ENCODE results near the gene SLC36A2. TPM values are rescaled to one million over a fixed set of nuclear protein-coding genes. Genes with fewer than 3 reads are reported as not detected.
"Not testable (repeated sequence)": the region's sequence is repeated elsewhere in the genome, so short reads cannot be mapped to it uniquely, and the experiment has no call there.

SLC36A2 gene
- total and polyA plus RNA-seq, 12 donors: 0.06 to 0.17 (median 0.07) TPM; not detected in 9

- intact Hi-C loops (cut with DNase I): no loop called here
- Histone ChIP-seq H3K27ac (no peak overlapping the region), H3K4me3 (no peak overlapping the region), H3K9me3 (replicated peaks in 1 of 3) (no peaks in the 10 kb centered on the region), H3K27me3 (no peaks in the 10 kb centered on the region), H3K36me3 (replicated peaks in 1 of 2) (no peaks in the 10 kb centered on the region), H3K4me1 (replicated peaks in 1 of 2) (peaks cover 0 to 4% of the 10 kb centered on the region in 2 donors)
- DNase-seq: no peak
- 88 to 98% (median 91%) methylated on average over 4 to 6 of the region's 6 CpGs for WGBS, 4 donors
- TF ChIP-seq, protein P1, sequence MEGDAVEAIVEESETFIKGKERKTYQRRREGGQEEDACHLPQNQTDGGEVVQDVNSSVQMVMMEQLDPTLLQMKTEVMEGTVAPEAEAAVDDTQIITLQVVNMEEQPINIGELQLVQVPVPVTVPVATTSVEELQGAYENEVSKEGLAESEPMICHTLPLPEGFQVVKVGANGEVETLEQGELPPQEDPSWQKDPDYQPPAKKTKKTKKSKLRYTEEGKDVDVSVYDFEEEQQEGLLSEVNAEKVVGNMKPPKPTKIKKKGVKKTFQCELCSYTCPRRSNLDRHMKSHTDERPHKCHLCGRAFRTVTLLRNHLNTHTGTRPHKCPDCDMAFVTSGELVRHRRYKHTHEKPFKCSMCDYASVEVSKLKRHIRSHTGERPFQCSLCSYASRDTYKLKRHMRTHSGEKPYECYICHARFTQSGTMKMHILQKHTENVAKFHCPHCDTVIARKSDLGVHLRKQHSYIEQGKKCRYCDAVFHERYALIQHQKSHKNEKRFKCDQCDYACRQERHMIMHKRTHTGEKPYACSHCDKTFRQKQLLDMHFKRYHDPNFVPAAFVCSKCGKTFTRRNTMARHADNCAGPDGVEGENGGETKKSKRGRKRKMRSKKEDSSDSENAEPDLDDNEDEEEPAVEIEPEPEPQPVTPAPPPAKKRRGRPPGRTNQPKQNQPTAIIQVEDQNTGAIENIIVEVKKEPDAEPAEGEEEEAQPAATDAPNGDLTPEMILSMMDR (IDR thresholded peaks at IDR 0.05): no peak
- no peak for TF ChIP-seq POLR2A (IDR thresholded peaks at IDR 0.05)
Observed at GRCh38 chr5:151381899-151382298, 34.5 kb upstream of the SLC36A2 start.

DNA sequence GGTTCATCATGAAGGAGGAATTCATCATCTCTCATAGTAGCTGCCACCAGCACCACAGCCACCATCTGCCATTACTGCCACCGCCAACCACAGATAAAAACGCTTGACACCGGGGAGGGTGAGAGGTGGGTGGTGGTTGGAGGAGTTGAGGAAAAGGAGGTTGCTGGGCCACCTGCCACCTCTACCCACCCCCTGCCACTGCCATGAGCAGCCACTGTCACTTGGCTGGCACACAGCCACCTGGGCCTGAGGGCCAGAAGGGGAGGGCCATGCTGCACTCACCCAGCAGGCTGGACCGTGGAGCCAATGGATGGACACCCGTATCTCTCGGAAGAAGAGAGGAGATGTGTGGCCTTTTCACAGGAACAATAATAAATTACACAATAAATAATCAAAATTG, 31.3 kb upstream of the SLC36A2 start:
- no peak for DNase-seq
- TF ChIP-seq POLR2A (IDR thresholded peaks at IDR 0.05): no peak
- TF ChIP-seq, protein P1 (IDR thresholded peaks at IDR 0.05): no peak
- Histone ChIP-seq H3K4me3 (no peak overlapping the region), H3K9me3 (replicated peaks in 1 of 3) (no peaks in the 10 kb centered on the region), H3K36me3 (replicated peaks in 1 of 2) (no peaks in the 10 kb centered on the region), H3K27ac (no peak overlapping the region), H3K4me1 (replicated peaks in 1 of 2) (no peaks in the 10 kb centered on the region), H3K27me3 (no peaks in the 10 kb centered on the region)
- intact Hi-C loops (cut with DNase I): no loop called here
- WGBS, 4 donors: 89 to 96% (median 94%) methylated on average over 6 of the region's 6 CpGs

- Histone ChIP-seq H3K9me3 (replicated peaks in 1 of 3) (no peaks in the 10 kb centered on the region), H3K27me3 (no peaks in the 10 kb centered on the region), H3K36me3 (replicated peaks in 1 of 2) (no peaks in the 10 kb centered on the region), H3K4me3 (no peak overlapping the region), H3K4me1 (replicated peaks in 1 of 2) (no peaks in the 10 kb centered on the region), H3K27ac (no peak overlapping the region)
- no peak for TF ChIP-seq POLR2A (IDR thresholded peaks at IDR 0.05)
- TF ChIP-seq, protein P1 (IDR thresholded peaks at IDR 0.05): no peak
- intact Hi-C loops (cut with DNase I): no loop called here
- WGBS, 4 donors: 40 to 84% (median 62%) methylated on average over 1 of the region's 1 CpG
- no peak for DNase-seq
Observed at GRCh38 chr5:151374539-151374938, 27.2 kb upstream of the SLC36A2 start.

DNA sequence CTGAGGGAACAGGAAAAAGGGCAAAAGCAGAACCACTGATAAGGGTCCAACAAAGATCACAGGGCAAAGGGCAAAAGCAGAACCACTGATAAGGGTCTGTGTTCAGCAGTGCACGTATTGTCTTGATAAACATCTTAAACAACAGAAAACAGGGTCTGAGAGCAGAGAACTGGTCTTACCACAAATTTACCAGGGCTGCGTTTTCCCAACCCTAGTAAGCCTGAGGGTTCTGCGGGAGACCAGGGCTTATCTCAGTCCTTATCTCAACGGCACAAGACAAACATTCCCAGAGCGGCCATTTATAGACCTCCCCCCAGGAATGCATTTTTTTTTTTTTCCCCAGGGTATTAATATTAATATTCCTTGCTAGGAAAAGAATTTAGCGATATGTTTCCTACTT, 19.7 kb upstream of the SLC36A2 start:
- WGBS, 4 donors: 72 to 80% (median 76%) methylated on average over 6 of the region's 6 CpGs
- intact Hi-C loops (cut with DNase I); H3K36me3 ChIP-seq (replicated peaks in 1 of 2); H3K4me3 ChIP-seq; H3K9me3 ChIP-seq (replicated peaks in 1 of 3); H3K4me1 ChIP-seq (replicated peaks in 1 of 2); H3K27me3 ChIP-seq; H3K27ac ChIP-seq; DNase-seq: not testable (repeated sequence)

- no peak for DNase-seq
- TF ChIP-seq, protein P1 (IDR thresholded peaks at IDR 0.05): no peak
- no peak for TF ChIP-seq POLR2A (IDR thresholded peaks at IDR 0.05)
- no peak overlapping the region for H3K4me3 ChIP-seq
- no peaks in the 10 kb centered on the region for H3K9me3 ChIP-seq (replicated peaks in 1 of 3)
- H3K36me3 ChIP-seq (replicated peaks in 1 of 2): no peaks in the 10 kb centered on the region
- H3K27ac ChIP-seq: no peak overlapping the region
- intact Hi-C loops (cut with DNase I): no loop called here
- no peaks in the 10 kb centered on the region for H3K27me3 ChIP-seq
- H3K4me1 ChIP-seq (replicated peaks in 1 of 2): no peaks in the 10 kb centered on the region
Observed at GRCh38 chr5:151363673-151364072, 16.3 kb upstream of the SLC36A2 start.

All from adrenal gland (tissue), 12 donors.